ENCODE measurements around the gene IREB2. TPM values are rescaled to one million over a fixed set of nuclear protein-coding genes. Genes with fewer than 3 reads are reported as not detected.

The IREB2 gene
- total and polyA plus RNA-seq, 2 of the 13 experiments (the other 11 are each of a cell fraction or from before 2014, with no cell fraction given) = 24.2 to 30.4 TPM

DNA sequence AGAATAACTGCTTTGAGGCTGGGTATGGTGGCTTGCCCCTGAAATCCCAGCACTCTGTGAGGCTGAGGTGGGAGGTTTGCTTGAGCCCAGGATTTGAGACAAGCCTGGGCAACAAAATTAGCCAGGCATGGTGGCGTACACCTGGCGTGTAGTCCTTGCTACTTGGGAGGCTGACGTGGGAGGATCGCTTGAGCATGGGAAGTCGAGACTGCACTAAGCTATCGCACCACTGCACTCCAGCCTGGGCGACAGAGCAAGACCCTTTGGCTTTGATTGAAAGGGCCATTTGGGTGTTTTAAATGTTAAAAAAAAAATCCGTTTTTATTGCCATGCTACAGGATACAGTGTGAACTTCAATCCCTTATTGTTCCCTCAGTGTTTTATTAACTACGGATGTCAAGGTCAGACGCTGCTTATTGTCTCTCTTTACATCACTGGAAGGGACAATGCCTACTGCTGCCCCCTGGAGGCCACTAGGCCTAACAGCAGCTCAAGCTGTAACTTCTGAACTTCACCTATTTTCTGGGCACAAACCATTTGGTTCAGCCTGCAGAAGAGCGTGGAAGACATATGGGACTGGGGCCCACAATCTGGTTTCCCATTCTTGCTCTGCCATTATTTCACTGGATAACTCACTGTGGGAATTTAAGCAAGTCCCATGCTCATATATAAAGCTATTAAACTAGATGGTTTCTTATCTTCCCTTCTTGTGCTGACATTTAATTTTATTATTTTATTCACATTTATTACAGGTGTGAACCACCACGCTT, 15.3 kb upstream of the IREB2 start (continued):
- TF ChIP-seq, protein P1, sequence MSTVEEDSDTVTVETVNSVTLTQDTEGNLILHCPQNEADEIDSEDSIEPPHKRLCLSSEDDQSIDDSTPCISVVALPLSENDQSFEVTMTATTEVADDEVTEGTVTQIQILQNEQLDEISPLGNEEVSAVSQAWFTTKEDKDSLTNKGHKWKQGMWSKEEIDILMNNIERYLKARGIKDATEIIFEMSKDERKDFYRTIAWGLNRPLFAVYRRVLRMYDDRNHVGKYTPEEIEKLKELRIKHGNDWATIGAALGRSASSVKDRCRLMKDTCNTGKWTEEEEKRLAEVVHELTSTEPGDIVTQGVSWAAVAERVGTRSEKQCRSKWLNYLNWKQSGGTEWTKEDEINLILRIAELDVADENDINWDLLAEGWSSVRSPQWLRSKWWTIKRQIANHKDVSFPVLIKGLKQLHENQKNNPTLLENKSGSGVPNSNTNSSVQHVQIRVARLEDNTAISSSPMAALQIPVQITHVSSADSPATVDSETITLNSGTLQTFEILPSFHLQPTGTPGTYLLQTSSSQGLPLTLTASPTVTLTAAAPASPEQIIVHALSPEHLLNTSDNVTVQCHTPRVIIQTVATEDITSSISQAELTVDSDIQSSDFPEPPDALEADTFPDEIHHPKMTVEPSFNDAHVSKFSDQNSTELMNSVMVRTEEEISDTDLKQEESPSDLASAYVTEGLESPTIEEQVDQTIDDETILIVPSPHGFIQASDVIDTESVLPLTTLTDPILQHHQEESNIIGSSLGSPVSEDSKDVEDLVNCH (CRISPR knock-in tag; IDR thresholded peaks at IDR 0.05) = no peak
- TF ChIP-seq NR2C2 (CRISPR knock-in tag; IDR thresholded peaks at IDR 0.05; ENCODE audit: borderline replicate concordance) = 0 out of 2 replicates have a peak, but pooled peaks have one; percentile 18
- peak; percentile 49; the same call in 1 of the 2 replicates for TF ChIP-seq SALL1 (CRISPR knock-in tag; IDR thresholded peaks at IDR 0.05)
- TF ChIP-seq, protein P2, sequence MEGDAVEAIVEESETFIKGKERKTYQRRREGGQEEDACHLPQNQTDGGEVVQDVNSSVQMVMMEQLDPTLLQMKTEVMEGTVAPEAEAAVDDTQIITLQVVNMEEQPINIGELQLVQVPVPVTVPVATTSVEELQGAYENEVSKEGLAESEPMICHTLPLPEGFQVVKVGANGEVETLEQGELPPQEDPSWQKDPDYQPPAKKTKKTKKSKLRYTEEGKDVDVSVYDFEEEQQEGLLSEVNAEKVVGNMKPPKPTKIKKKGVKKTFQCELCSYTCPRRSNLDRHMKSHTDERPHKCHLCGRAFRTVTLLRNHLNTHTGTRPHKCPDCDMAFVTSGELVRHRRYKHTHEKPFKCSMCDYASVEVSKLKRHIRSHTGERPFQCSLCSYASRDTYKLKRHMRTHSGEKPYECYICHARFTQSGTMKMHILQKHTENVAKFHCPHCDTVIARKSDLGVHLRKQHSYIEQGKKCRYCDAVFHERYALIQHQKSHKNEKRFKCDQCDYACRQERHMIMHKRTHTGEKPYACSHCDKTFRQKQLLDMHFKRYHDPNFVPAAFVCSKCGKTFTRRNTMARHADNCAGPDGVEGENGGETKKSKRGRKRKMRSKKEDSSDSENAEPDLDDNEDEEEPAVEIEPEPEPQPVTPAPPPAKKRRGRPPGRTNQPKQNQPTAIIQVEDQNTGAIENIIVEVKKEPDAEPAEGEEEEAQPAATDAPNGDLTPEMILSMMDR (CRISPR knock-in tag; IDR thresholded peaks at IDR 0.05) = peak; percentile 87
- no peak for TF ChIP-seq ZNF292 (CRISPR knock-in tag; IDR thresholded peaks at IDR 0.05; ENCODE audit: borderline replicate concordance, low read depth)
- TF ChIP-seq ZNF329 (CRISPR knock-in tag; IDR thresholded peaks at IDR 0.05; ENCODE audit: low read depth) = 0 out of 2 replicates have a peak, but pooled peaks have one; percentile 34
- TF ChIP-seq ZMYM4 (CRISPR knock-in tag; IDR thresholded peaks at IDR 0.05) = no peak
- TF ChIP-seq, protein P3, sequence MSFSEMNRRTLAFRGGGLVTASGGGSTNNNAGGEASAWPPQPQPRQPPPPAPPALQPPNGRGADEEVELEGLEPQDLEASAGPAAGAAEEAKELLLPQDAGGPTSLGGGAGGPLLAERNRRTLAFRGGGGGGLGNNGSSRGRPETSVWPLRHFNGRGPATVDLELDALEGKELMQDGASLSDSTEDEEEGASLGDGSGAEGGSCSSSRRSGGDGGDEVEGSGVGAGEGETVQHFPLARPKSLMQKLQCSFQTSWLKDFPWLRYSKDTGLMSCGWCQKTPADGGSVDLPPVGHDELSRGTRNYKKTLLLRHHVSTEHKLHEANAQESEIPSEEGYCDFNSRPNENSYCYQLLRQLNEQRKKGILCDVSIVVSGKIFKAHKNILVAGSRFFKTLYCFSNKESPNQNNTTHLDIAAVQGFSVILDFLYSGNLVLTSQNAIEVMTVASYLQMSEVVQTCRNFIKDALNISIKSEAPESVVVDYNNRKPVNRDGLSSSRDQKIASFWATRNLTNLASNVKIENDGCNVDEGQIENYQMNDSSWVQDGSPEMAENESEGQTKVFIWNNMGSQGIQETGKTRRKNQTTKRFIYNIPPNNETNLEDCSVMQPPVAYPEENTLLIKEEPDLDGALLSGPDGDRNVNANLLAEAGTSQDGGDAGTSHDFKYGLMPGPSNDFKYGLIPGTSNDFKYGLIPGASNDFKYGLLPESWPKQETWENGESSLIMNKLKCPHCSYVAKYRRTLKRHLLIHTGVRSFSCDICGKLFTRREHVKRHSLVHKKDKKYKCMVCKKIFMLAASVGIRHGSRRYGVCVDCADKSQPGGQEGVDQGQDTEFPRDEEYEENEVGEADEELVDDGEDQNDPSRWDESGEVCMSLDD (CRISPR knock-in tag; IDR thresholded peaks at IDR 0.05; ENCODE audit: borderline replicate concordance) = no peak
- TF ChIP-seq, protein P4, sequence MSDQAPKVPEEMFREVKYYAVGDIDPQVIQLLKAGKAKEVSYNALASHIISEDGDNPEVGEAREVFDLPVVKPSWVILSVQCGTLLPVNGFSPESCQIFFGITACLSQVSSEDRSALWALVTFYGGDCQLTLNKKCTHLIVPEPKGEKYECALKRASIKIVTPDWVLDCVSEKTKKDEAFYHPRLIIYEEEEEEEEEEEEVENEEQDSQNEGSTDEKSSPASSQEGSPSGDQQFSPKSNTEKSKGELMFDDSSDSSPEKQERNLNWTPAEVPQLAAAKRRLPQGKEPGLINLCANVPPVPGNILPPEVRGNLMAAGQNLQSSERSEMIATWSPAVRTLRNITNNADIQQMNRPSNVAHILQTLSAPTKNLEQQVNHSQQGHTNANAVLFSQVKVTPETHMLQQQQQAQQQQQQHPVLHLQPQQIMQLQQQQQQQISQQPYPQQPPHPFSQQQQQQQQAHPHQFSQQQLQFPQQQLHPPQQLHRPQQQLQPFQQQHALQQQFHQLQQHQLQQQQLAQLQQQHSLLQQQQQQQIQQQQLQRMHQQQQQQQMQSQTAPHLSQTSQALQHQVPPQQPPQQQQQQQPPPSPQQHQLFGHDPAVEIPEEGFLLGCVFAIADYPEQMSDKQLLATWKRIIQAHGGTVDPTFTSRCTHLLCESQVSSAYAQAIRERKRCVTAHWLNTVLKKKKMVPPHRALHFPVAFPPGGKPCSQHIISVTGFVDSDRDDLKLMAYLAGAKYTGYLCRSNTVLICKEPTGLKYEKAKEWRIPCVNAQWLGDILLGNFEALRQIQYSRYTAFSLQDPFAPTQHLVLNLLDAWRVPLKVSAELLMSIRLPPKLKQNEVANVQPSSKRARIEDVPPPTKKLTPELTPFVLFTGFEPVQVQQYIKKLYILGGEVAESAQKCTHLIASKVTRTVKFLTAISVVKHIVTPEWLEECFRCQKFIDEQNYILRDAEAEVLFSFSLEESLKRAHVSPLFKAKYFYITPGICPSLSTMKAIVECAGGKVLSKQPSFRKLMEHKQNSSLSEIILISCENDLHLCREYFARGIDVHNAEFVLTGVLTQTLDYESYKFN (CRISPR knock-in tag; conservative IDR thresholded peaks at IDR 0.05) = peak; percentile 58
- no peak for TF ChIP-seq SCMH1 (CRISPR knock-in tag; IDR thresholded peaks at IDR 0.05; ENCODE audit: borderline replicate concordance)
- no peak for TF ChIP-seq HDAC6 (IDR thresholded peaks at IDR 0.05; ENCODE audit: low read depth, low read length)

All from HepG2 (cell line).